Kidney glomerular epithelial cell (primary cell): ENCODE measurements around the gene TAC4.

Experiments
- DNase-seq: peaks from one replicate; lab custom pipeline; 2025; lab: John Stamatoyannopoulos, UW

Gene TAC4

DNA sequence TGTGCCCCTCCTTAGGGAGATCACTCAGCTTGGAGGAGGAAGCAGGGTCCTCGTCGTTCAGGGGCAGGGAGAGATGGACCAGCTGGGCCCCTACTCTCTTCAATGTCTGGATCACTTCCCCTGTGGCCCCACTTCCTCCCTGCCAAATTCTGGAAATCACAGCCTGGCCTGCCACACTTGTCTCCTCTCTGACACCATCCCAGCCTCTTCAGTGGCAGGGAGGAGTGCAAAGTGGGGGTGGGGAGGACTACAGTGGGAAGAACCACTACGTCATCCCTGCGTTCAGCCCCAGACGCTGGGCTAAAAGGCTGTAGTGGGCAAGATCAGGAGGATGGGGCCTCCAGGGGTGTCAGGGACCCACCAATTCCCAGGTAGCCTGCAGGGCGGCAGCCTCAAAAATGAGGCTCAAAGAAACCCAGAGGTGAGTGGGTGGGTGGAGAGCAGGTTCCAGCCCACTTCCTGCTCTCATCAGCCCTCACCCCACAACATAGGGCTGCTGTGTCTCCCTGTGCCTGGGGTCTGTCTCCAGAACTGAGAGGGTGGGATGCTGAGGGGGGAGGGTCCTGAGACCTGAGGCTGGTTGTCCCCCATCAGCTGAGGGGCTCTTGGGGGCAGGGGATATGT lies 25.0 kb upstream of the TAC4 start:
- no peak for DNase-seq

DNA sequence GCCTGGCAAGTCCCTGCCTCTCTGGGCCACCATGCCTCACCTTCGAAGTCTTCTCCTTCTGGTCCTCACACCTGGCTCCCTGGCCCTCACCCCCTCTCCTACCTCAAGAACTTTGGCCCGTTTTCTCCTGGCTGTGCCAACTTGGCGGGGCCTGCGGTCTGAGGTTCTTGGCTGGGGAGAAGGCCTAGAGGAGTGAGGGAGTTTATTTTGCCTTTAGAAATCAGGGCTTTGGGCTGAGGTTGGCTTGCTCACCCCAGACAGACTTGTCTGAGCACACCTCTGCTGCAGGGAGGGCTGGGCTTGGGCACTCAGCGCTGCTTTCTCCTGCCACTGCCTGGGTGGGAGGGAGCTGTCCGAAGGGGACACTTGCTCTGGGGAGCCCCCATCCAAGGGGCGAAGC lies 23.3 kb upstream of the TAC4 start:
- no peak for DNase-seq

DNA sequence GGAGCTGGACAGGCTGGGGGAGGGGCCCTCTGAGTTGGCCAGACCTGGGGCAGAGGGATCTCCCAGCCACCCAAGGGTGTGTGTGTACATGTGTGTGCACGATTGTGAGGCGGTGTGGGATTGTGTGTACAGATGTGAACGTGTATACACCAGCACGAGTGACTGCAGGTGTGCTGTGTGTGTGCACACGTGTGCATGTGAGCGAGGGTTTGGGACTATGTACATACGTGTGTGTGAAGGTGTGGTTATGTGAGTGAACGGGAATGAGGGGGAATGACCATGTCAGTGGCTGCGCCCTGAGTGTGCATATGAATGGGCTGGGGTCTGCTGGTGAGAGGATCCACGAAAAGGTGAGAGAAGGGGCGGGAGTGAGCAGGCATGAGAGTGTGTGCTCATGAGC lies 22.4 kb upstream of the TAC4 start:
- DNase-seq = no peak

DNA sequence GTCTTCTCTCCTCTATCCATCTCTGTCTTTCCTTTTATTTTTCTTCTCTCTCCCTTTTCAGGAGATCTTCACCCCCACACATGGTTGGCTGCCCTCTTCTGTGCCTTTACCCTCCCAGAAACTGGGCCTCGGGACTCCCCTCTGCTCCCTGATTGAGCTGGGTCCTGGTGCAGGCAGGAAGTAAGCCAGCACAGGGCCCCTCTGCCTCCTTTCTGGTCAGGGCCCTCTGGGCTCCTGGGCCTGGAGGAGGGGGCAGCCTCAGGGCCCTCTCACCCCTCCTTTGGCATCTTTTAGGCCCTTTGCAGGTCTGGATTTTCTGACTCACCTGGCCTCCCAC lies 21.1 kb upstream of the TAC4 start:
- DNase-seq = no peak

DNA sequence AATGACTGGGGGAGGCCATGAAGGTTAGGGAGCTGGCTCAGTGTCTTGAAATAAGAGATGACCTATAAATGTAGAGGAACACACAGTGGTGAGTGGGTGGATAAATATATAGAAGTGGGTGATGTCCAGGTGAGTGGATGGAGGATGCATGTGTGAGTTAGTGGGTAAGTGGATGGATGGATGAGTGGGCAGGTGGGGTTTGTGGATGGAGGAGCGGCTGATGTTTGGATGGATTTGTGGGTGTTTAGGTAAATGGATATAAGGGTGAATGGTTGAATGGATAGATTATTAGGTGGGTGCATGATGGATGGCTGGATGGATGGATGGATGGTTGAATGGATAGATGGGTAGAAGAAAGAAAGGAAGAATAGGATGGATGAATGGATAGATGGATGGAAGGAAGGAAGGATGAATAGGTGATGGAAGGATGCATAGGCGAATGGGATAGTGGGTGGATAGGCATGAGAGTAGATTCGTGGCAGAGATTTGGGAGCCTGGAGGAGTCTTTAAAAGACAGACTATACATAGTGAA lies 19.1 kb upstream of the TAC4 start:
- no peak for DNase-seq

DNA sequence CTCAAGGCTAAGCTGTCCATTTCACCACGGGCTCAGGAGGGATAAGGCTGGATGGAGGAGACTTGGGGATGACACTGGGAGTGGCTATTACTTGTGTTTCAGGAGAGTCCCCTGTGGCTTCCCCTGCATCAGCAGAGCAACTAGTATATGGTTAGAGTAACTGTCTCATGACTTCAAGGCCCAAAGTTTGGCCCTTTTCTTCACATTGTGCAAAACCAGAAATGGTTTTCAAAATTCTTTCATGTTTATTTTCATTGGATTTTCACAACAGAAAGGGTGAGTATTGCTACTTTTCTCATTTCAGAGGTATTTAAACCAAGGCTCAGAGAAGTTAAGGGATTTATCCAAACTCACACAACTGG lies 18.1 kb upstream of the TAC4 start:
- no peak for DNase-seq

DNA sequence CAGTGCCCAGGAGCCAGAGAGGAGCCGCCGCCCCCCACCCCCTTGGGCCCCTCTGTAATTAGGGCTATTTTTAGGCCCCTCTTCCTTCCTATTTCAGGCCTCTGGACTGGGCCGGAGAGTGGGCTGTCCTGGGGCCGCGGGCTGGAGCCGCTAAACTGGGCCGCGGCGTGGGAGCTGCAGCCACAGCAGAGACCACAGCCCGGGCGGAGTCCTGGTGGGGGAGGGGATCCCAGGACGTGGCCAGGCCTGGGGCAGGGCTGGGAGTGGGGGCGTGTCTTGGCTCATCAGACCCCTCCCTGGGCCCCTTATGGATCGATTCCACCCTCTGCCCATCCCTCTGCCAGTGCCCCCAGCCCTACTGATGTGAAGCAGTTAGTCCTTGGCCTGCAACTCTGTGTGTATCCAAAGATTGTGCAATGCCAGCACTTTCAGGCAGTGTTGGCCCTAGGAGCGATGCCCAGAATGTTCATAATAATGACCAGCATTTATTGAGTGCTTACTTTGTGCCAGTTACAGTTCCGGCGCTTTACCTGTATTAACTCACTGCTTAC lies 15.0 kb upstream of the TAC4 start:
- DNase-seq = no peak

DNA sequence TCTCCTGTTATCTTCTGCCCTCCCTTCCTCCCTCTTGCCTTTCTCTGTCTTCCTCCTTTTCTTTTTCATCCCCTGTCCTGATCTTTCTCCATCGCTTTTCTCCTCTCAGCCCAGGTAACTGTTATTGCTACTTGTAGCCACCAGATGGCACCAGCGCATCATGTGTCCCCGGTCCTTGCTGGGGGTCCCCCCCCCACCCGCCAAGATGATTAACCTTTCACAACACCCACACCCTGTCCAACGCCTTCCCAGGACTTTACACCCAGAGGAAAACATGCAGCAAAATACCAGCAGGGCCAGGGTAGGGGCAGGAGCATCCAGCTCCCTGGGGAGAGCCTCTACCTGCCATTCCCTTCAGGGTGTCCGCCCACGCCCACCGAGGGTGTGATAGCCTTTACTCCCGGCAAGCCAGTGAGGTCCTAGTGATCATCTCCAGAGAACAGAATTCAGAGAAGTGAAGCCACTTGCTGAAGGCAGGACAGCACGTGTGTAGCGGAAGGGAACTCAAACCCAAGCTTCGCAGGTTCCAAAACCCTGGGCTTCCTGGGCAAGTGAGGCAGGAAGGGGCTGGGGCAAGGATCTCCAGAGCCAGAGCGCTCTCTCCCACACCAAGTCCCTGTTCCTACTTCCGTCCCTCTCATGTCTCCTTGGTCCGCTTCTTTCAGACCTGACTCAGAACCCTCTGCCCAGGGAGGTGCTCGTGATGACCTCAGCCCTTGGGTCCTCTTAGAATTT lies 13.4 kb upstream of the TAC4 start:
- DNase-seq = peak; percentile 65

DNA sequence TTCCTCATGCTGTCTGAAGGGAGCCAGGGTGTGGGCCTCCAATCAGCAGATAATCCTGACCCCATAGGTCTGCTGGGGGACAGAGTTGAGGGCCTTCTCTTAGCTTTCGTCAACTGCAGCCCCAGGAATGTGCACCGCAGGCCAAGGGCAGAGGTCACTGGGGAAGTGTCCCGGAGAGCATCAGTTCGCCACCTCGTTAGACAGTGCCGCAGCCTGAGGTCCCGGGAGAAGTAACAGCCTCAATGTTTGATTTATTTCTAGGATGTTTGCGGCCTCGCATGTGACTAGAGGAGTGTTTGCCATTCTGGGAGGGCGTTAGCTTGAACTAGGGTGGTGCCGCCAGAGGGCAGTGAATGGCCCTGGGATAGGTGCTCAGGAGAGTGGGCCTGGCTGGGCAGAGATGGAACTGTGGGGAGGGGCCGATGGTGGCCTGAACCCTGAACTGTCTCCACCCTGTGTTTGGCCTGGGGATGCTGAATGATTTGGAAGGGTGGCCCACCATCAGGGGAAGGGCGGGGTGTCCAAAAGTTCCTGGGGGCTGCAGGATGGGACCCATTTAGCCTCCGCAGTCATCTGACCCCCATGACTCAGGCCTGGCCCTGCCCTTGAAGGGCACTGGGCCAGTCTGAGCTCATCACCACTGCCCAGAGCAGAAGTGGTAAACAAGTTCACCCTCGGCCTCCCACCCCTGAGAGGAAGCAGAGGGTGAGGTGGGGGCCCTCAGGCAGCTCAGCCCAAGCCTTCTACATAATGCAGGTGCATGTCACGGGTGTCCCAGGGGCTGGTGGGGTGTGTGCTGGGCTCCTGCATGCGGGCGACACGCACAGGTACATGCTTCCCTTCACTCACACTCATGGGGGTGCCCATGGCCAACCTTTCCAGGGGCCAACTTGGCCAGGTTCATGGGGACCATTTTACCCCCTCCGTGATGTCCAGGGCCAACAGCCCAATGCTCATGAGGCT lies 12.4 kb upstream of the TAC4 start:
- no peak for DNase-seq

DNA sequence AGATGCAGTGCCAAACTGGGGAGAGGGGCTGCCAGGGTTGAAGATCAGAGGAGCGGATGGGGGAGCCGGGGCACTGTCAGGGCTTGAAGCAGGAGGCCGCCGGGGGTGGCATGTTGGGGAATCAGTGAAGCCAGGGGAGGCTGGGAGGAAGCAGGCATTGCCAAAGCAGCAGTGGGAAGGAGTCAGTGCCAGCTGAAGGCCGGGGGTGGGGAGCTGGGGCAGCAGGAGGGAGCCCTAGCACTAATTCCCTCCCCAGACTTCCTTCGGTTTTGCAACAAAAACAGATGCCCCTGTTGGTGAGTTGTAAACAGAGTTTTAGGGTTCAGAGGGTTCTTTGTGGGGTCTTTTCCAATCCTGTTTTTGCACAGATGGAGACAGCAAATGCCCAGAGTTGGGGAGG lies 10.9 kb upstream of the TAC4 start:
- DNase-seq = no peak

DNA sequence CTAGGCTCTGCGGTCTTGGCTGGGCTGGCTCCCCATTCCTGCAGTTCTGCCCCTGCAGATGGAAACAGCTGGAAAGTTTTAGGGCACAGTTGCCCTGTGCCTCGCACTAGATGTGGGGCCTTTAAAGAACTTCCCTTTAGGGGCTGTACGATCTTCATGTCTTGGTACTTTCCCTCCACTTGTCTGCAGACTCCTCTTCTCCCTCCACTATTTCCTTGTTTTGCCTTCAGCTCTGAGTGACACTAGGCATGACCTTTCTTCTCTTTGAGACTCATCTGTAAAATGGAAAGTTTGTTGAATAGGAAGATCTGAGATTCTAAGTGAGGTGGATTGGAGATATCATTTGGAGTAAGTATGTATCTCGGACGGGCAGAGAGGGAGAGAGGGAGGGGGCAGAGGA lies 6.3 kb upstream of the TAC4 start:
- no peak for DNase-seq

DNA sequence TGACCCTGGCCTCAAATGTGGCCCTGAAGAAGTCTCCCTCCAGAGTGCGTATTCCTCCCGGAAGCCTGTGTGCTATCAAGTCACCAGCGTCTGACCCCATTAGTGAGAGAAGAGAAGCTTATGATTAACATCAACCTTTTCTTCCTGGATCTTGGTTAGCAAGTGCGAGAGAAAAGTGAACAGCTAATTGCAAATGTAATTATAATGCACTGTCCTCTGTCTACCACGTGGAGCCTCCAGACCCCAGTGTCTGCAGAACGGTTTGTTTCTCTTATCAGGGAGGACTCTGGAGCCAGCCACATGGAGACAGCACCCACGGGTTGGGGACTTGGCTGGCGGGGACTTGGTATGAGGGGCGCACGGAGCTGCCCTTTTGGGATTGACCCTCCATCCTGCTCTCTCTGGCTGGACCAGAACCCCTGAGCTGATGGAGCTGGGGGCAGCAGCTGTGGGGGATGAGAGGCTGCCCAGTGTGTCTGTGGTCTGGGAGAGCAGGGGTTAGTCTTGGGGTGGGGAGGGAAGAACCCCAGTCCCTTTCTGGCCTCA lies 5.7 kb upstream of the TAC4 start:
- no peak for DNase-seq

DNA sequence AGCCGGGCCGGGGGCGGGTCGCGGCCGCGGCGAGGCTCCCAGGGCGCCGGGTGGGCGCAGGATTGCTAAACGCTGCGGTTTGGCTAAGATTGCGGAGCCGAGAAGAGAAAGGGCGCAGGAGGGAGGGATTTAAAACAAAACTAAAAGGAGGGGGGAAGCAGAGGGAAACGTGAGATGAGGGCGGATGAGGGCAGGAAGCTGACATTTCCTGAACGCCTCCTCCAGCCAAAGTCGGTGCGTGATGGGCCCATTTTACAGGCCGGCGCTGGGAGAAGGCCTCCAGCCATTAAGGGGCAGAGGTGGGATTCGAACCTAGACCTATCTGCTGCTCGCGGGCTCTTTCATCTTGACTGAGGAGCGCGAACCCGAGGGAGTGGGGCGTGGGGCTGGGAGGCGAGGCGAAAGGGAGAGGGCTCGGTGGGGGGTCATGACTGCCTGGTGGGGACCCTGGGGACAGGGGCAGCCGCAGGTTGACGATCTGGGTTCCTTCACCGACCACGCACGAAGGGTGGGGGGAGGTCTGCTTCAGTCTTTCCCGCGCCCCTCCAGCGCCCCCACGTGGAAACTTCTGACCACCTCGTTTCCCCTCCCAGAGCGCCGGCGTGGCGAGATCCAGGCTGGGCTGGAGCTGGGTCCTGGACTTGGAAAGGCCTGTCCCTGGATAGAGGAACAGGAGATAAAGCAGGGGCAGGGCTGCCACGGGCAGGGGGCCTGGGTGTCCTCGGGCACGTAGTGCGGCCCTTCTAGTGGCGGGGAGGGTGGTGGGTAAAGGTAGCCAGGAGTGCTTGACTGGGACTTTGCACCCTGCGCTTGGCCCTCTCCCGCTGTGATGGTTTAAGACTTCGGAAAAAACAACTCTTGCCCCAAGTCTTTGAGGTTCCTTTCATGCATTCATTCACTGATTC lies 3.8 kb upstream of the TAC4 start:
- DNase-seq = peak; percentile 10

DNA sequence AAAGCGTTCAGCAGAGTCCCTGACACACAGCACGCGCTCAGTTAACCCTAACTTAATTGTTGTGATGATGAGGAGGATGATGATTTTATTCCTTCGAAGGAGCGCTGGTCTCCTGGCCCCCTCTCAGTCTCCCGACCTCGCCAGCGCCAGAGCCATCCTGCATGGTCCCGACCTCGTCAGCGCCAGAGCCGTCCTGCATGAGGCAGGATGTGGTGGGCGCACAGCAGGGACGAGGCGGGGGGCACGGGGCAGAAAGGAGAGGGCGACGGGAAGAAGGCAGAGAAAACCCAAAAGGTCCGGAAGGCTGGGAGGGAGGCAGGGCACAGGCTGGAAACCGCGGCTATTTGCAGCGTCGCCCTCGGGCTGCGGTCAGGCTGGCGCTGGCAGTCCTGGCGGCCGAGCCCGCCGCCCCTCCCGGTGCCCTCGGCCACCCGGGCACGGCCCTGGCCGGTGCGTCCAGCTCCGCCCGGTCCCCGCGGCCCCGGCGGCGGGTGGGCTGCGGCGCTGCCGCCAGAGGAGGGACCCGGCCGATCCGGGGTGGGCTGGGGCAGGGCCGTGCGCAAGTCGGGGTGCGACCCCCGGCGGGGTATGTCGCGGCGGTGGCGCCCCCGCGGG lies 3.0 kb upstream of the TAC4 start:
- no peak for DNase-seq

DNA sequence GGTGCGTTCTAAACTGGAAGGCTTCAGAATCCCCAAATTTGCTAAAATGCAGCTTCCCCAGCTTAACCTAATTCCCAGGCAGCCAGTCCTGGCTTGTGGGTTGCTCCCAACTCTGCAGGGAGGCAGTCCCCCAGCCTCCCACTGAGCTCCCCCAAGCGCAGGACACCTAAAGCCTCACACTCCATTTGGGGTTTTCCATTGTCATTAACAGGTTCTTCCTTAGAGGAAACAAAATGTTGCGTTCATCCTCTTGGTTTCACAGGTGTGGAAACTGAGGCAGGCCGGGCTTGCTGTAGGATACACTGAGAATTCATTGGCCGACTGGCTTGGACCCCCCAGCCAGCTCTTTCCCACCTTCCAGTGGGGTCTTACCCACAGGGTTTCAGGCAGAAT lies 2.3 kb upstream of the TAC4 start:
- no peak for DNase-seq

DNA sequence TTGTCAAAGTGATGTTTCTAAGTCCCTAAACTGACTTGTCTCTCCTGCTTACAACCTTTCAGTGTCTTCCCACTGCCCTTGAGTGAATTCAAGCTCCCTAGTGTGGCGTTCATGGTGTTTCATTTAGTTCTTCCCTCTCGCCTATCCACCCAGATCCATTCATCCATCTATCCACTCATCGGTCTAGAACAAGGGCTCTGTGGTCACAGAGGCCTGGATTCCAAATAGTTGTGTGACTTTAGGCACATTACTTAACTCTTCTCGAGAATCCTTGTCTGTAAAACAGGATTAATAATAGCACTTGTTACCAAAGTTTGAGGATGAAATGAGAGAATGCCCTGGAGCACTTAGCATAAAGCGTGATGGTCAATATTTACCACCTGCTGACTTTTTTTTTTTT lies 870 bp upstream of the TAC4 start:
- DNase-seq = no peak

DNA sequence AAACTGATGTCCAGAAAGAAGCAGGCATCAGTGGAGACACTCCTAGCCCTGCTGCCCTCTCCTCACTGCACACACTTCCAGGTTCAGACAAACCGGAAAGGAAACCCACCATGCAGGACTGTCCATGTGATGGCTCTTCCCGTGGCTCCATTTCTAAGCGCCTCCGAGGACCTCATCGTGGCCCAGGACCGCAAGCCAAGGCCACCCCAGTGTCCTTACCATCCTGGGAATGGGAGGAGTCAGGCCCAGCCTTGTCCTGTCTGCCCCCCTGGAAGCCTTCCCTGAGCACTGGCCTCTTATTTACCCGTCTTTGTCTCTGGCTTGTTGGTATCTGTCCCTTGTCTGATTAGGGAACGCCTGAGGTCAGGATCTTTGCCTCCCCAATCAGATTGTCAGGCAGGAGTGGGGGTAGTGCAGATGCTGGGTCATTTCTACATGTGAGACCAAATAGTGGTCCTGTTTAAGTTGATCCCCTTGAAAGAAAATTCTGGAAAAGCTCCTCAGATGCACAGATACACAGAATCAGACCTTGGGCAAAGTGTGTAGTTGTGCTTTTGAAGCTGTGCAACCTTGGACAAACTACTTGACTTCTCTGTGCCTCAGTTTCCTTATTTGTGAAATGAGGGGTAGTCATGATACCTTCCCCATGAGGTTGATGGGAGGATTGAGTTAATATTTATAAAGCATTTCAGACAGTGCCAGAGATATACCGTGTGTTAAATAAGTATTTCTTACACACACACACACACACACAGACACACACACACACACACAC lies 744 bp downstream of the TAC4 start:
- no peak for DNase-seq

DNA sequence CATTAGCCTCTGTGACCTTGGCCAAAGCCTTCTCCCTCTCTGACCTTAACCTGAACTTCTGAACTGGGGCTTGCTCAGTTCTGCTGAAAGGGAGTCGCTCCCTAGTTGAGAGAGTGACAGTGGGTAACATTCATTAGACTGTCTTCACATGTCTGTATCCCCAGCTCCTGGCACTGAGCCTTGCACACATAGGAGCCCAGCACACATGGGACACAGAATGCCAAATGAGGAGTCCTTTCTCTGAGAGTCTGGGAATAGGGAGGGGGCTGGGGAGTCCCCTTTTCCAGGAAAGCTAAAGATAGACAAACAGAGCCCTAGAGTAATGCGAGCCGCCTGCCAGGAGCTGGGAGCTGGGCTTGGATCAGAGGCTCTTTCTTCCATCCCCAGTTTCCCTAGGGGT lies 2.5 kb downstream of the TAC4 start:
- DNase-seq = no peak

DNA sequence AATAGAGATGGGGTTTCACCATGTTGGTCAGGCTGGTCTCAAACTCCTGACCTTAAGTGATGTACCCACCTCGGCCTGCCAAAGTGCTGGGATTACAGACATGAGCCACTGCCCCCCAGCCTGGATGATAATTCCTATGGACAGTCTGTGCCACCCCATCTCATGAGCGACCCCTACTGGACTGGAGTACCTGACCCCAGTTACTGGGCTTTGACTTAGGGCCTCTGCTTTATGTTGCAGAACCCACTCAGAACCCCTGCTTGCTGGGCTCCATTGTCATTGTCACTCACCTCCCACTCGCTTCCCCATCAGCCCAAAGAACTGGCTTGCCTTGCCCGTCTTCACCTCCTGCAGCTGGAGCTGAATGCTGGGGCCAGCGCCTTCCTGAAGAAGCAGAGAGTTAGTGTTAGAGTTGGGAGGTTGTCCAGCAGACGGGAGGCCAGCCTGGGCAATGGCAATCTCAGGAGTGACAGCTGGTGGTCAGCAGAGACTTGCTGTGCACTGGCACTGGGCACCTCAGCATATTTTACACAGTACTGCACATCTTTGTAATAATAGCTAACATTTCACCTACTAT lies 4.0 kb downstream of the TAC4 start:
- peak; percentile 4 for DNase-seq

DNA sequence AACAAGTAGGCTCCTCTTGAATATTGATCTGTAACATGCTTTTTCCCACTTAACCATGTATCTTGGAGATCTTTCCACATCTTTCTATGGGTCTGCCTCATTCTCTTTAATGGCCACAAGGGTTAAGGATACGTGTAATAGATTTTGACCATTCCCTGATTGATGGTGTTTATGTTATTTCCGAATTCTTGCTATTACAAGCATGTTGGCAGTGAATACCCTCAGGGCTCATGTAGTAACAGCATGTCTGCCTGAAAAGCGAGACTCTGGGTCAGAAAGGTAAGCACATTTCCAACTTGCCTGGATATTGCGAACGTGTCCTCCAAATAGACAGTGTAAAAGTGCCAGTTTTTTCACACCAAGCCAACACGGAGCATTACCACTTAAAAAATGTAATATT lies 5.0 kb downstream of the TAC4 start:
- DNase-seq = no peak
